Measurements from ENCODE around the gene ZCCHC14.
"Not testable (repeated sequence)": the region's sequence is repeated elsewhere in the genome, so short reads cannot be mapped to it uniquely, and the experiment has no call there.

ZCCHC14 gene

DNA sequence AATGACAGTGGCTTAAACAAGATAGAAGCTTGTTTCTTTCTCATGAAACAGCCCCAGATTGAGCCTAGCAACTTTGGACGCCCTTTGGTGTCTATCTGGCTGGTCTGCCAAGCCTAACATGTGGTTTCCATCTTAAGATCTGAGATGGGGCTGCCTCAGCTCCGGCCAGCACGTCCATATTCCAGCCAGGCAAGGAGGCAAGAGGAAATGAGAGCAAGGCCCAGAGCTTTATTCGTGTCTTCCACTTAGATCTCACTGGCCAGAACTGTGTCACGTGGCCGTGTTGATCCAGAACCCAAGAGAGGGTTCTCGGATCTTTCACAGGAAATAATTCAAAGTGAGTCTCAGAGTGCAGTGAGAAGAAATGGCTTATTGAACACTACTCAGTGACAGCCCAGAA lies 28.9 kb upstream of the ZCCHC14 start:
- H3K27ac ChIP-seq (ENCODE audit: low read depth, low read length); H3K36me3 ChIP-seq (ENCODE audit: insufficient read depth, low read length); H3K27me3 ChIP-seq (ENCODE audit: control insufficient read depth in 1 of 2, insufficient read depth in 2 of 2, low read length in 2 of 2); H3K4me3 ChIP-seq (ENCODE audit: low read depth in 1 of 2, low read length in 2 of 2); H3K9ac ChIP-seq (ENCODE audit: low read length); H3K4me1 ChIP-seq (ENCODE audit: insufficient read depth, low read length); H3K9me3 ChIP-seq (ENCODE audit: low read length): not testable (repeated sequence)

DNA sequence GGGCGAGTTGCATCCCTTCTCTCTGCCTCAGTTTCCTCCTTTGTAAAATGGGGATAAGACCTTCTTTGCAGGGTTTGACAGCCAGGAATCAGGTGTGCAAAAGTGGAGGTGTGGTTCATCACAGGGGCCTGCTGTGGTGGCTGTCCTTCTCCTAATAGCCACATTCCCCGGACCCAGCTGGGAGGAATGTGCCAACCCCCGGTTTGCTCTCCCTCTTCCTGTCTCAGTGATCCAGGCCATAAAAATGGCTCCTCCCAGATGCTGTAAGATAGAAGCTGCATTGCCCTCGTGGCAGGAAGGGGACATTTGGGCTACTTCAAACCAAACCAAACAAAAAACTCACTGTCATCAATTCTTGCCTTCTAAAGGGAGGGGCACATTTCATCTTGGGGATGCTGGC lies 26.3 kb upstream of the ZCCHC14 start:
- H3K27ac ChIP-seq (ENCODE audit: low read depth, low read length) = not testable (repeated sequence)

DNA sequence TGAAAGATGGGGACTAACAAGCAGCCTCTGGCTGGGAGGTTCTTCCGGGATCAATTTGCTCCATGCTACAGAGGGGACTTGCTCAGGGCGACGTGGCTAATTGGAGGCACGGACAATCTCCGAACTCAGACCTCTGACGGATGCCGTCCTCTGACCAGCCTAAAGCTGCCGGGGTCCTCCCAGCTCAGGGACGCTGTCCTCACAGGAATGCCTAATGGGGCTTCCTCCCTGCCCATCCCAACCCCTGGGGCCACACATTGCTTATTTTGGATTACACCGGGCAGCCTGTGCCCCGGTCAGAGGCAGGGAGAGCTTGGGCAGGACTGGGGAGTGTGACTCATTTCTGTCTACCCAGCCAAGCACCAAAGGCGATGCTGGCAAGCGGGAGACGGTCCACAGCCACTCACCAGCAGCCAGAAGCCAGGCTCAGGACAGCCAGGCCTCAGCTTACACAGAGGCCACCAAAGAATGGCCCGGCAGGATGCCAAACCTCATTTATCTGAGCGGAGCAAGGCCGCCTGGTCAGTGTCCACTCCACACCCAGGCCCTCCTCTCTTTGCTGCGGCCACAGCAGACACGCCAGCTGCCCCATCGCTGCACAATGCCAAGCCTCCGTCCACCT lies 25.7 kb upstream of the ZCCHC14 start:
- H3K27me3 ChIP-seq (ENCODE audit: control insufficient read depth in 1 of 2, insufficient read depth in 2 of 2, low read length in 2 of 2); H3K4me3 ChIP-seq (ENCODE audit: low read depth in 1 of 2, low read length in 2 of 2): not testable (repeated sequence)

More for the DNA sequence above, 26.3 kb upstream of the ZCCHC14 start:
- not testable (repeated sequence) for H3K4me3 ChIP-seq (ENCODE audit: low read depth in 1 of 2, low read length in 2 of 2); H3K4me1 ChIP-seq (ENCODE audit: insufficient read depth, low read length); H3K36me3 ChIP-seq (ENCODE audit: insufficient read depth, low read length); H3K9me3 ChIP-seq (ENCODE audit: low read length); H3K9ac ChIP-seq (ENCODE audit: low read length); H3K27me3 ChIP-seq (ENCODE audit: control insufficient read depth in 1 of 2, insufficient read depth in 2 of 2, low read length in 2 of 2)

DNA sequence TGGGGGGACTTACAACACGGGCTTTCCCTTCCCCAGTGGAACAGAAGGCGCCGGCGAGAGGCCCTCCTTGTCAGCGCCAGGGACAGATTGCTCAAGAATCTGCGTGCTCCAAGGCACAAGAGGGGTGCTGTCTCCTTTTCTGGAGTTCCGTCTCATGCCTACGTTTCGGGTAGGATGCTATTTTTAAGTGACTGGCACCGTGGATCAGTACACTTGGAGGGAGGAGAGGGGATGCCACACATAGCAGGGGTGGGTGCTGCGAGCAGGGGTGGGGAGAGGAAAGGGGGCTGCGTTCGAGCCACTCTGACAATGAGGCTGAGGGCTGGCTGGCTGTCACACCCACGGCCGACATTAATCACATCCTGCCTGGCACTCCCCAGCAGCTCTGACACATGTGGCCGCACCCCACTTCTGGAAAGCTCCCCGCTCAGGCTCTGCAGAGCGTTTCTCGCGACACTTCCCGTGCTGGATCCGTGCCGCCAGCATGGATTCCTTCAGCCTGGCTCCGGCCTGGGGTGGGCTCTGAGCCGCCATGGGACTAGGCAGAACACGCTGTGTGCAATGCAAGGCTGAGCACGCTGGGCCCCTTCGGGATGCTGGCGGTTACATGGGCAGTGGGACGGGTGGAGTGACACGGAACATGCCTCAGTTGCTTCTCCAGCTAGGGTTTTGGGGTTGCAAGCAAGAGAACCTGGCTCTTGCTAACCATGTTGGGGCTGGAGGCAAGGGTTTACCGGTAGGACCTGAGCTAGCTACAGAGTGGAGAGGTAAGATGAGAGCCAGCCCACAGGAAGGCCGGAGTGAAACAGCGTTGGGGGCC lies 25.0 kb upstream of the ZCCHC14 start:
- not testable (repeated sequence) for H3K4me3 ChIP-seq (ENCODE audit: low read depth in 1 of 2, low read length in 2 of 2); H3K27ac ChIP-seq (ENCODE audit: low read depth, low read length); H3K4me1 ChIP-seq (ENCODE audit: insufficient read depth, low read length); H3K9ac ChIP-seq (ENCODE audit: low read length); H3K9me3 ChIP-seq (ENCODE audit: low read length); H3K27me3 ChIP-seq (ENCODE audit: control insufficient read depth in 1 of 2, insufficient read depth in 2 of 2, low read length in 2 of 2); H3K36me3 ChIP-seq (ENCODE audit: insufficient read depth, low read length)

More for the DNA sequence above, 25.7 kb upstream of the ZCCHC14 start:
- not testable (repeated sequence) for H3K9me3 ChIP-seq (ENCODE audit: low read length); H3K4me1 ChIP-seq (ENCODE audit: insufficient read depth, low read length); H3K9ac ChIP-seq (ENCODE audit: low read length); H3K27ac ChIP-seq (ENCODE audit: low read depth, low read length); H3K36me3 ChIP-seq (ENCODE audit: insufficient read depth, low read length)

DNA sequence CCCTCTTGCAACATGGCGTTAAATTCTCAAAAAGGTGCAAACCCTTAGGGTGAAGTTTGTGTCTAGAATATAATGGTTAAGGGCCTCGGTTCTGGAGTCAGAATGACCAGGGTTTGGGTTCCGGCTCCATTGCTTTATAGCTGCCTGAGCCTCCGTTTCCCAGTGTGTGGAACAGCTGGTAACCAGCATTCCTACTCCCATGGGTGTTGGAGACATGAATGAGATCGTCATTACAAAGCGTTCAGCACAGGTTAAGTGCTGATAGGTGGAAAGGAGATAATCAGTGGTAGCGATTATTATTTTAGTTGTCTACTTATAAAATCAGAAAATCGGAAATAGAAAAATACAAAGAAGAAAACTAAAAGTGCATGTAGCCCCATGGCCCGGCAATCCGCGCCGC lies 23.5 kb upstream of the ZCCHC14 start:
- no peaks in the 10 kb centered on the region for H3K27me3 ChIP-seq (ENCODE audit: control insufficient read depth in 1 of 2, insufficient read depth in 2 of 2, low read length in 2 of 2)
- peaks cover 6% of the 10 kb centered on the region for H3K4me1 ChIP-seq (ENCODE audit: insufficient read depth, low read length)
- no peak overlapping the region for H3K4me3 ChIP-seq (ENCODE audit: low read depth in 1 of 2, low read length in 2 of 2)
- H3K9me3 ChIP-seq (ENCODE audit: low read length) = no peaks in the 10 kb centered on the region
- H3K27ac ChIP-seq (ENCODE audit: low read depth, low read length) = no peak overlapping the region
- no peak overlapping the region for H3K9ac ChIP-seq (ENCODE audit: low read length)
- no peaks in the 10 kb centered on the region for H3K36me3 ChIP-seq (ENCODE audit: insufficient read depth, low read length)

DNA sequence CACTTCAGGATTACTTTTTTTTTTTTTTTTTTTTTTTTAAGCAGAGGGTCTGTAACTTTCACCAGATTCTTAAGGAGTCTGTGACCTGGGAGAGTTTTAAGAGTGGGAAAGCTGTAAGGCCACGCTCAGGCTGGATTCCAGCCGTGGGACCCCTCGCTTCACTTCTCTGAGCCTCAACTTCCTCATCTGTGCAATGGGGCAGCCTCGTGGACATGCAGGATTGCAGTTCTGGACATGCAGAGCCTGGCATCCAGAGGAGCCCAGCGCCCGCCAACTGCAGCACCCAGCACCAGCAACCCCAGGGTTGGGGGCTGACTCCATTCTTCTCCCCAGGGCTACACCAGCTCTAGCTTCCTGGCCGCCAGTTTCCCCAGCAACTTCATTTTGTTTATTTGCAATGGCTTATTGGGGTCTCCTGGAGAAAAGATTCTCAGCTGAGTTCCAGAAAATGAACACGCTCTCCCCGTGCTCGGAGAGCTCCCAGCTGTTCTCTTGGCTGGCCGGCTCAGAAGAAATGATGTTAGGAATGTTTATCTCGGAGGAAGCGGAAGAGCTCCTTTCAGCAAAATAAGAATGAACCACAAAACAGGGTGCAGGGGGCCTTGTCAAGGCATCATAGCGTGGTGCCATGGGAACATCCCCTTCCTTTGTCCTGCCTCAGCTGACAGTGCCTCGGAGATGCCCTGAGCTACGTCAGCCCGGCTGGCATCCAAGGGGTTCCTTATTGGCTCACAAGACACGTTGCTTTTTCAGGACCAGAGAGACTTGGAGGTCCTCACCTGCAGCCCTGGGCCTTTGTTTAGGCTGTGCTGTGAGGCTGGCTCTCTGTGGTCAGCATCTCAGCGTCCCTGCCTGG lies 22.9 kb upstream of the ZCCHC14 start:
- Histone ChIP-seq H3K27ac (ENCODE audit: low read depth, low read length) (no peak overlapping the region), H3K27me3 (ENCODE audit: control insufficient read depth in 1 of 2, insufficient read depth in 2 of 2, low read length in 2 of 2) (no peaks in the 10 kb centered on the region), H3K4me3 (ENCODE audit: low read depth in 1 of 2, low read length in 2 of 2) (no peak overlapping the region), H3K9me3 (ENCODE audit: low read length) (no peaks in the 10 kb centered on the region), H3K4me1 (ENCODE audit: insufficient read depth, low read length) (peaks cover 6% of the 10 kb centered on the region), H3K9ac (ENCODE audit: low read length) (no peak overlapping the region), H3K36me3 (ENCODE audit: insufficient read depth, low read length) (no peaks in the 10 kb centered on the region)

DNA sequence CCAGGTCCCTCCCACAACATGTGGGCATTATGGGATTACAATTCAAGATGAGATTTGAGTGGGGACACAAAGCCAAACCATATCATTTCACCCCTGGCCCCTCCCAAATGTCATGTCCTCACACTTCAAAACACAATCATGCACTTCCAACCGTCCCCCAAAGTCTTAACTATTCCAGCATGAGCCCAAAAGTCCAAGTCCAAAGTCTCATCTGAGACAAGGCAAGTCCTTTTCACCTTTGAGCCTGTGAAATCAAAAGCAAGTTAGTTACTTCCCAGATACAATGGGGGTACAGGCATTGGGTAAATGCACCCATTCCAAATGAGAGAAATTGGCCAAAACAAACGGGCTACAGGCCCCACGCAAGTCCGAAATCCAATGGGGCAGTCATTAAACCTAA lies 17.0 kb upstream of the ZCCHC14 start:
- not testable (repeated sequence) for H3K27ac ChIP-seq (ENCODE audit: low read depth, low read length); H3K4me3 ChIP-seq (ENCODE audit: low read depth in 1 of 2, low read length in 2 of 2)

DNA sequence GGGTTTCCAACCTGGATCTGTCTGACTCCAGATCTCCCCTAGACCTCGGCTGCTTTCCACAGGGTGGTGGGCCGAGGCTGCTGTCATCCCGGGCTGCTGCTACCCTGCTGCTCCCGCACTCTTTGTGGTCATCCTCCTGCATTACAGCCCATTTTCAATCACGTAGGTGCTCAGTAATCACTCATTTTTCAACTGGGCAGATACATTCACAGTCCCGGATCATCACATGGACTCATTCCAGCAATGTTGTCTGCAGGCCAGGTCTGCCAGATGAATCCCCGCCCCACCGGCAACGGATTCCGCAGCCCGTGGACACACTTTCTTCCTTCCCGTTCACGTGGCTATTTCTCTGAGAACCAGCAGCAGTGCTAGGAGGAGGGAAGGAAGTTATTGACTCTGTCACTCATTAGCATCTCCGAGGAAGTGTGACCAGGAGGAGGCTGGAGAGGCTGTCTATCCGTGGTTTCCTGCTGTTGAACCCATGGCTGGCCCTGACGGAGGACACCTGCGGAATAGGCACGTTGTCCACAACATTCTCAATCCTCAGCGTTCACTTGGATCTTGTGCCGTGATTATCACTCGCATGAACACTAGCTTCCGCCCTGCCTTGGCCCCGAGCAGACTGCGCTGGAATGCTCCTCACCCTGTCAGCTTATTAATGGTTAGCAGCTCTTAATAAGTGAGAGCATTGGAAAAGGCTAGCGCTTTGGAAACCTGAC lies 14.7 kb upstream of the ZCCHC14 start:
- no peaks in the 10 kb centered on the region for H3K36me3 ChIP-seq (ENCODE audit: insufficient read depth, low read length)
- no peaks in the 10 kb centered on the region for H3K27me3 ChIP-seq (ENCODE audit: control insufficient read depth in 1 of 2, insufficient read depth in 2 of 2, low read length in 2 of 2)
- no peak overlapping the region for H3K9ac ChIP-seq (ENCODE audit: low read length)
- H3K27ac ChIP-seq (ENCODE audit: low read depth, low read length) = no peak overlapping the region
- no peaks in the 10 kb centered on the region for H3K9me3 ChIP-seq (ENCODE audit: low read length)
- no peaks in the 10 kb centered on the region for H3K4me1 ChIP-seq (ENCODE audit: insufficient read depth, low read length)
- H3K4me3 ChIP-seq (ENCODE audit: low read depth in 1 of 2, low read length in 2 of 2) = peak overlapping the region in 1 of 2 donors; percentile 43

More for the DNA sequence above, 17.0 kb upstream of the ZCCHC14 start:
- H3K9me3 ChIP-seq (ENCODE audit: low read length); H3K4me1 ChIP-seq (ENCODE audit: insufficient read depth, low read length); H3K27me3 ChIP-seq (ENCODE audit: control insufficient read depth in 1 of 2, insufficient read depth in 2 of 2, low read length in 2 of 2); H3K36me3 ChIP-seq (ENCODE audit: insufficient read depth, low read length); H3K9ac ChIP-seq (ENCODE audit: low read length): not testable (repeated sequence)

DNA sequence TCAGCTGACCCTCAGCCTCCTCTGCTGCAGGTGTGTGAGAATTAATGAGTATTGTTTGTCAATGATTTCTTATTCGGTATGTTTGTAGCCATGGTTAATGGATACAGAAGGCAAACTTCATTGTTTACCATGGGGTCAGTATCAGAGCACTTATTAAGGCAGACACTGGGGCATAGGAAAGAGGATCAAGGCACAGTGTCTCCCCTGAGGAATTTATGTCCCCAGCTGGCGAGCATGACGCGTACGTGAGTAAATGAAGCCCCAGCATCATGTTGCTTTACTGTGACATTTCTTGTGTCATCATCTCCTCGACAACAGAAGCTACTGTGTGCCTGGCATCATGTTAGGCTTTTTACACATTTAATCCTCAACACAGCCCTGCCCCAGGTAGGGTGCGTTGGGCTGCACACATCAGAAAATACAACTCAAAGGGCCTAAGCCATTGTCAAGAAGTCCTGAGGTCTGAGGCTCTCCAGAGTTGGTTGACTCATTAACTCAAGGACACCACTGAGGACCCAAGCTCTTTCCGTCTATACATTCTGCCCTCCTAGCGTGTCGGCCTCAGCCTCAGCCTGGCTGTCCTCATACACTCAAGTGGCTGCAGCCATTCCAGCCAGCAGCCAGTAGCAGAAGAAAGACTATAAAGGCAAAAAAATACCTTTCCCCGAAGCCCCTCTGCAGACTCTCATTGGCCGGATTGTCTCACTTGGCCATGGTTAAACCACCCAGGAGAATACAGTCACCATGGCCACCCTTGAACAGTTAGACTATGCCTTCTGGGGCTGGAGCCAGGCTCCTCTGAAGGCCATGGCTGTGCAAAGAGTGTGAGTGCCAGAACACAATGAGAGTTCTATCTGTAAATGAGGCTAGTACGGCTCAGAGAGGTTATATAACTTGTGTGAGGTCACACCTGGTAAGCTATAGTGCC lies 13.9 kb upstream of the ZCCHC14 start:
- no peak overlapping the region for H3K27ac ChIP-seq (ENCODE audit: low read depth, low read length)

DNA sequence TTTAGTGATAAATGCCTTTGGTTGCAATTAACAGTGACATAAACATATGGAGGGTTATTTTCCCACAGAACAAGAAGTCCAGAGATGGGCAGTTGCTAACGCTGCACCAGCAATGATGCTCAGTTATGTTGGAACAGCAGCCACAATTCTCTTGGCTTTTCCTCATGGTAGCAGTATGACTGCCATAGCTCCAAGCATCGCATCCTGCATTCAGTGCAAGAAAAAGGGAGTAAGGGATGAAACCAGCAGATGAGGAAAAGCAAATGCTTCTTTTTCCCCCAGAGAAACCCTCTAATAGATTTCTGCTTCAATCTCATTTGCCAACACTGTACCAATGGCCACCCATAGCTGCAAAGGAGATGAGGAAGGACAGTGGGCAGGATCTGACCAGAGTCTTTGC lies 13.0 kb upstream of the ZCCHC14 start:
- no peaks in the 10 kb centered on the region for H3K4me1 ChIP-seq (ENCODE audit: insufficient read depth, low read length)
- no peak overlapping the region for H3K27ac ChIP-seq (ENCODE audit: low read depth, low read length)
- no peaks in the 10 kb centered on the region for H3K27me3 ChIP-seq (ENCODE audit: control insufficient read depth in 1 of 2, insufficient read depth in 2 of 2, low read length in 2 of 2)
- H3K4me3 ChIP-seq (ENCODE audit: low read depth in 1 of 2, low read length in 2 of 2) = no peak overlapping the region
- H3K9ac ChIP-seq (ENCODE audit: low read length) = no peak overlapping the region
- no peaks in the 10 kb centered on the region for H3K9me3 ChIP-seq (ENCODE audit: low read length)
- H3K36me3 ChIP-seq (ENCODE audit: insufficient read depth, low read length) = no peaks in the 10 kb centered on the region

More for the DNA sequence above, 13.9 kb upstream of the ZCCHC14 start:
- Histone ChIP-seq H3K4me1 (ENCODE audit: insufficient read depth, low read length) (no peaks in the 10 kb centered on the region), H3K9ac (ENCODE audit: low read length) (no peak overlapping the region), H3K4me3 (ENCODE audit: low read depth in 1 of 2, low read length in 2 of 2) (no peak overlapping the region), H3K9me3 (ENCODE audit: low read length) (no peaks in the 10 kb centered on the region), H3K27me3 (ENCODE audit: control insufficient read depth in 1 of 2, insufficient read depth in 2 of 2, low read length in 2 of 2) (no peaks in the 10 kb centered on the region), H3K36me3 (ENCODE audit: insufficient read depth, low read length) (no peaks in the 10 kb centered on the region)

Measured in muscle layer of colon (tissue), 2 donors.